HEK293T (cell line): ENCODE data around the gene KDM6A.

Experiments used
- CTCF ChIA-PET: fragments of 350-600 bp; formaldehyde crosslinking; extraction: SDS; loops from one replicate; lab custom pipeline; 2021; ENCODE audit warnings: antibody characterized with exemption, inconsistent platforms; lab: Yijun Ruan, JAX
- POLR2A ChIA-PET: fragments of 350-600 bp; formaldehyde crosslinking; extraction: SDS; loops from one replicate; lab custom pipeline; 2020; ENCODE audit warnings: antibody characterized with exemption, inconsistent platforms; lab: Yijun Ruan, JAX
- DNase-seq: peaks from one replicate; pipeline ENCODE4 v3.0.0; 2012; ENCODE audit warnings: mixed read lengths; ENCODE audit errors: extremely low spot score
- ARNT ChIP-seq: fragments of 450-650 bp; IDR thresholded peaks from 2 replicates; pipeline ENCODE4 v1.6.1; 2017; ENCODE audit warnings: mild to moderate bottlenecking
- BHLHE40 ChIP-seq: fragments of 450-650 bp; IDR thresholded peaks from 2 replicates; pipeline ENCODE4 v1.6.1; 2016; ENCODE audit warnings: mild to moderate bottlenecking, moderate library complexity, borderline replicate concordance
- CTBP1 ChIP-seq: fragments of 450-650 bp; IDR thresholded peaks from 2 replicates; pipeline ENCODE4 v1.6.1; 2016; ENCODE audit warnings: borderline replicate concordance
- ELF4 ChIP-seq: fragments of 450-650 bp; IDR thresholded peaks from 2 replicates; pipeline ENCODE4 v1.6.1; 2017; ENCODE audit warnings: antibody characterized with exemption
- FOXA1 ChIP-seq: fragments of 450-650 bp; IDR thresholded peaks from 2 replicates; pipeline ENCODE4 v1.6.1; 2016; ENCODE audit warnings: mild to moderate bottlenecking
- FOXK2 ChIP-seq: fragments of 450-650 bp; IDR thresholded peaks from 2 replicates; pipeline ENCODE4 v1.6.1; 2016; ENCODE audit warnings: mild to moderate bottlenecking
- FOXM1 ChIP-seq: fragments of 450-650 bp; IDR thresholded peaks from 2 replicates; pipeline ENCODE4 v1.6.1; 2017; ENCODE audit warnings: mild to moderate bottlenecking, borderline replicate concordance
- HDGF ChIP-seq: fragments of 450-650 bp; IDR thresholded peaks from 2 replicates; pipeline ENCODE4 v1.6.1; 2017; ENCODE audit warnings: antibody characterized with exemption, borderline replicate concordance
- L3MBTL2 ChIP-seq: fragments of 450-650 bp; conservative IDR thresholded peaks from 2 replicates; pipeline ENCODE4 v1.6.1; 2016; ENCODE audit warnings: mild to moderate bottlenecking
- LEF1 ChIP-seq: fragments of 450-650 bp; IDR thresholded peaks from 2 replicates; pipeline ENCODE4 v1.6.1; 2017; ENCODE audit warnings: mild to moderate bottlenecking, borderline replicate concordance
- NFRKB ChIP-seq: fragments of 450-650 bp; IDR thresholded peaks from 2 replicates; pipeline ENCODE4 v1.6.1; 2016; ENCODE audit warnings: mild to moderate bottlenecking, moderate library complexity
- PKNOX1 ChIP-seq: fragments of 450-650 bp; IDR thresholded peaks from 2 replicates; pipeline ENCODE4 v1.6.1; 2016
- SP1 ChIP-seq: fragments of 450-650 bp; IDR thresholded peaks from 2 replicates; pipeline ENCODE4 v1.6.1; 2017
- SUZ12 ChIP-seq: fragments of 450-650 bp; IDR thresholded peaks from 2 replicates; pipeline ENCODE4 v1.6.1; 2016; ENCODE audit warnings: mild to moderate bottlenecking
- TARDBP ChIP-seq: fragments of 450-650 bp; IDR thresholded peaks from 2 replicates; pipeline ENCODE4 v1.6.1; 2016
- ZNF384 ChIP-seq: fragments of 450-650 bp; IDR thresholded peaks from 2 replicates; pipeline ENCODE4 v1.6.1; 2016

The KDM6A gene

DNA sequence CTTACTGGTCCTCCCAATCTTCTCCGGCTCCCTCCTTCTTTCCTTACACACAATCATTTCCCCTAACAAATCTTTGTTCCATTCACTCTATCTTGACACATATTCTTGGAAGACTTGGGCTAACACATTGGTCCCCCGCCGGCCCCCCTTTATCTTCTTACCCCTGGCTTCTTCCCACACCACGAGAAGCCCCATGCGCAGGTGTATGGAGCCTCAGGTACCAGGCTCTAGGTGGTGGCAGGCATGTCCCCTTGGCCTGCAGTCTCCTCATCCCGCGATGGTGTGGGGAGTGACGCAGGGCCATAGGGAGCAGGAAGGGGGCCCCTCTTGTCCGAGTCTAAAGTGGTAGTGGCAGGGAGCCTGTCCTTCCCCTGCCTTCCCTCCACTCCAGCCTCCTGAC, 277.8 kb downstream of the KDM6A start:
- ChIA-PET CTCF (no interaction called here), POLR2A (no interaction called here)
- no peak for DNase-seq
- TF ChIP-seq ELF4 (no peak), L3MBTL2 (no peak), LEF1 (no peak), BHLHE40 (no peak), FOXA1 (no peak), FOXK2 (no peak), ZNF384 (no peak), SUZ12 (no peak), FOXM1 (no peak), ARNT (no peak), TARDBP (no peak), CTBP1 (no peak), NFRKB (no peak), SP1 (no peak), HDGF (no peak), PKNOX1 (no peak)

DNA sequence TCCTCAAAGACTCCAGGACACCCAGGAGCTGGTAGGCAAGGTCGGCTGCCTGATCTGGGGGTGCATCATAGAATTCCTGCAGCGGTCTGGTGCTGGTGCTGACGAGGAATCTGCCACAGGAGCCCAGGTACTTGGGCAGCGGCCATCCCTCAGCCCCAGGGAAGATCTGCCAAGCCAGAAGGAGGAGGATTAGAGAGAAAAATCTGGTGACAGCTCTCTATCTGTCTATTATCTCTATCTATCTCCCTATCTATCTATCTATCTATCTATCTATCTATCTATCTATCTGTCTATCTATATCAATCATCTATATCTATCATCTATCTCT, 281.0 kb downstream of the KDM6A start:
- no peak for TF ChIP-seq NFRKB
- POLR2A ChIA-PET, result no interaction called here
- DNase-seq, result no peak
- CTCF ChIA-PET, result no interaction called here

- ChIA-PET CTCF (no interaction called here), POLR2A (no interaction called here)
- no peak for DNase-seq
- TF ChIP-seq TARDBP, result no peak
- no peak for TF ChIP-seq FOXK2
- no peak for TF ChIP-seq ZNF384
- no peak for TF ChIP-seq NFRKB
- TF ChIP-seq LEF1, result no peak
- TF ChIP-seq HDGF, result no peak
Observed at GRCh38 chrX:45154462-45154861, 281.5 kb downstream of the KDM6A start.

- POLR2A ChIA-PET, result no interaction called here
- CTCF ChIA-PET, result no interaction called here
- no peak for DNase-seq
- TF ChIP-seq ZNF384, result no peak
- no peak for TF ChIP-seq L3MBTL2
- no peak for TF ChIP-seq FOXM1
Observed at GRCh38 chrX:45157647-45158046, 284.7 kb downstream of the KDM6A start.
